H1 (cell line): ENCODE measurements around the gene WNT3A.

Experiments used
- BACH1 ChIP-seq: IDR thresholded peaks from 2 replicates; pipeline ENCODE4 v1.6.1; 2012; ENCODE audit warnings: low read length, improper control_type of control experiment
- CTCF ChIP-seq, 3 experiments: IDR thresholded peaks; 1 replicate in 2 of 3; 2 replicates in 1 of 3; pipeline versions ENCODE4 v1.5.1 to v1.6.1; 2011; ENCODE audit warnings: low read length in 3 of 3, mild to moderate bottlenecking in 3 of 3, inconsistent platforms in 2 of 3, low read depth in 1 of 3, moderate library complexity in 1 of 3; ENCODE audit not compliant: insufficient read depth in 1 of 3; ENCODE audit errors: control extremely low read depth in 1 of 3
- JUND ChIP-seq: IDR thresholded peaks from 2 replicates; pipeline ENCODE4 v1.6.1; 2011; ENCODE audit warnings: mild to moderate bottlenecking, improper control_type of control experiment, low read length
- POLR2A ChIP-seq, 2 experiments: IDR thresholded peaks; 1 replicate in 1 of 2; 2 replicates in 1 of 2; pipeline ENCODE4 v1.6.1; 2011; ENCODE audit warnings: low read depth in 2 of 2, low read length in 2 of 2, mild to moderate bottlenecking in 2 of 2; ENCODE audit errors: control extremely low read depth in 1 of 2
- POLR2AphosphoS5 ChIP-seq: IDR thresholded peaks from 2 replicates; pipeline ENCODE4 v1.6.1; 2011; ENCODE audit warnings: low read depth, low read length
- RFX5 ChIP-seq: IDR thresholded peaks from 2 replicates; pipeline ENCODE4 v1.6.1; 2011; ENCODE audit warnings: low read depth, low read length, improper control_type of control experiment, borderline replicate concordance

GRCh38 chr1:228079013-228079412 is 72.2 kb downstream of the WNT3A start:
- TF ChIP-seq CTCF (IDR thresholded peaks at IDR 0.05; ENCODE audit: control extremely low read depth in 1 of 3, insufficient read depth in 1 of 3, low read depth in 1 of 3, low read length in 3 of 3) = no peak
- no peak for TF ChIP-seq POLR2A (IDR thresholded peaks at IDR 0.05; ENCODE audit: control extremely low read depth in 1 of 2, low read depth in 2 of 2, low read length in 2 of 2)
- no peak for TF ChIP-seq RFX5
- no peak for TF ChIP-seq JUND
- TF ChIP-seq POLR2AphosphoS5 = no peak
- no peak for TF ChIP-seq BACH1
